DOHH2 (cell line): ENCODE results near the gene MYCL.

Experiments
- H3F3A ChIP-seq: fragments of 200-600 bp; sonication (generic), shearing (Covaris generic); 2 replicates; pipeline ENCODE4 v1.6.0; 2016; ENCODE audit warnings: antibody characterized with exemption, mild to moderate bottlenecking; ENCODE audit not compliant: control insufficient read depth, insufficient read depth
- H3K27ac ChIP-seq: fragments of 200-600 bp; sonication (generic); 2 replicates; pipeline ENCODE4 v1.5.1; 2014; ENCODE audit warnings: low read depth, mild to moderate bottlenecking, low read length, moderate library complexity
- H3K27me3 ChIP-seq: fragments of 200-600 bp; sonication (generic); 2 replicates; pipeline ENCODE4 v1.6.1; 2014; ENCODE audit warnings: mild to moderate bottlenecking, low read length, mixed read lengths; ENCODE audit not compliant: control insufficient read depth
- H3K36me3 ChIP-seq: fragments of 200-600 bp; sonication (generic); 2 replicates; pipeline ENCODE4 v1.6.1; 2014; ENCODE audit warnings: mild to moderate bottlenecking, low read length, moderate library complexity, mixed read lengths; ENCODE audit not compliant: control insufficient read depth
- H3K4me1 ChIP-seq: fragments of 200-600 bp; sonication (generic); 2 replicates; pipeline ENCODE4 v1.6.1; 2014; ENCODE audit warnings: mild to moderate bottlenecking, low read length, mixed read lengths; ENCODE audit not compliant: control insufficient read depth
- H3K4me2 ChIP-seq: fragments of 200-600 bp; sonication (generic); 2 replicates; pipeline ENCODE4 v1.6.0; 2014; ENCODE audit warnings: mild to moderate bottlenecking, low read length, moderate library complexity
- H3K4me3 ChIP-seq: fragments of 200-600 bp; sonication (generic); 2 replicates; pipeline ENCODE4 v1.5.1; 2014; ENCODE audit warnings: mild to moderate bottlenecking, low read length, mixed read lengths
- H3K79me2 ChIP-seq: fragments of 200-600 bp; sonication (generic); 2 replicates; pipeline ENCODE4 v1.6.1; 2014; ENCODE audit warnings: mild to moderate bottlenecking, low read length, mixed read lengths; ENCODE audit not compliant: control insufficient read depth
- H3K9me2 ChIP-seq: fragments of 200-600 bp; sonication (generic); replicated peaks from 2 replicates; pipeline ENCODE4 v1.6.1; 2014; ENCODE audit warnings: mild to moderate bottlenecking, low read length, mixed read lengths; ENCODE audit not compliant: control insufficient read depth
- H3K9me3 ChIP-seq: fragments of 200-600 bp; sonication (generic); 2 replicates; pipeline ENCODE4 v1.6.1; 2014; ENCODE audit warnings: antibody characterized with exemption, low read length, mixed read lengths; ENCODE audit not compliant: control insufficient read depth, insufficient read depth
- H4K20me1 ChIP-seq: fragments of 200-600 bp; sonication (generic); 2 replicates; pipeline ENCODE4 v1.6.0; 2014; ENCODE audit warnings: low read depth, mild to moderate bottlenecking, antibody characterized with exemption, low read length, moderate library complexity; ENCODE audit not compliant: control insufficient read depth, insufficient read depth
- CTCF ChIP-seq: fragments of 200-600 bp; sonication (generic); IDR thresholded peaks from one replicate; pipeline ENCODE4 v1.5.1; 2014; ENCODE audit warnings: antibody characterized with exemption, mild to moderate bottlenecking, low read depth, low read length; ENCODE audit not compliant: poor library complexity, severe bottlenecking
- EZH2phosphoT487 ChIP-seq: fragments of 200-600 bp; sonication (generic); IDR thresholded peaks from 2 replicates; pipeline ENCODE4 v1.6.1; 2017; ENCODE audit warnings: borderline replicate concordance, mild to moderate bottlenecking, antibody characterized with exemption, low read length, moderate library complexity, mixed read lengths

Gene MYCL

GRCh38 chr1:39940980-39941871, 39.5 kb upstream of the MYCL start:
- Histone ChIP-seq H3K79me2 (no peaks in the 10 kb centered on the region), H3K27me3 (peaks cover 3% of the 10 kb centered on the region; the same call in 1 of the 2 replicates), H3K36me3 (no peaks in the 10 kb centered on the region), H4K20me1 (no peaks in the 10 kb centered on the region), H3K9me2 (no peaks in the 10 kb centered on the region), H3F3A (no peaks in the 10 kb centered on the region), H3K9me3 (no peaks in the 10 kb centered on the region), H3K4me2 (no peak overlapping the region), H3K4me3 (no peak overlapping the region), H3K4me1 (peaks cover 7% of the 10 kb centered on the region), H3K27ac (no peak overlapping the region)
- TF ChIP-seq CTCF (no peak), EZH2phosphoT487 (no peak)

GRCh38 chr1:39940253-39940652, 38.5 kb upstream of the MYCL start:
- peaks cover 3% of the 10 kb centered on the region; the same call in 1 of the 2 replicates for H3K27me3 ChIP-seq
- no peaks in the 10 kb centered on the region for H3F3A ChIP-seq
- no peaks in the 10 kb centered on the region for H3K4me1 ChIP-seq
- H3K4me3 ChIP-seq = no peak overlapping the region
- H3K27ac ChIP-seq = no peak overlapping the region
- H3K9me2 ChIP-seq = no peaks in the 10 kb centered on the region
- no peak overlapping the region for H3K4me2 ChIP-seq
- TF ChIP-seq EZH2phosphoT487 (no peak), CTCF (no peak)
- H3K36me3 ChIP-seq = no peaks in the 10 kb centered on the region
- no peaks in the 10 kb centered on the region for H4K20me1 ChIP-seq
- no peaks in the 10 kb centered on the region for H3K9me3 ChIP-seq
- no peaks in the 10 kb centered on the region for H3K79me2 ChIP-seq

- H3K27me3 ChIP-seq = no peaks in the 10 kb centered on the region
Measured at GRCh38 chr1:39938856-39939255, 37.1 kb upstream of the MYCL start.

More at GRCh38 chr1:39938856-39939255, 37.1 kb upstream of the MYCL start:
- TF ChIP-seq CTCF = no peak
- no peak for TF ChIP-seq EZH2phosphoT487
- Histone ChIP-seq H3K9me2 (no peaks in the 10 kb centered on the region), H3K4me1 (no peaks in the 10 kb centered on the region), H3K27ac (no peak overlapping the region), H3F3A (no peaks in the 10 kb centered on the region), H3K9me3 (no peaks in the 10 kb centered on the region), H3K36me3 (no peaks in the 10 kb centered on the region), H3K4me3 (no peak overlapping the region), H3K79me2 (no peaks in the 10 kb centered on the region), H3K4me2 (no peak overlapping the region), H4K20me1 (no peaks in the 10 kb centered on the region)
